Stimulated activated CD4-positive, alpha-beta T cell treated with anti-CD3 and anti-CD28 coated beads, Interleukin-1b, Interleukin-23, amount 100 ng/mL, for 4 hours (primary cell): ENCODE measurements around the gene LBP.
"Not testable (repeated sequence)": the region's sequence is repeated elsewhere in the genome, so short reads cannot be mapped to it uniquely, and the experiment has no call there.

Experiments used
- DNase-seq, 2 donors: peaks; one replicate each; pipeline ENCODE4 v3.0.0-alpha.2; 2020; ENCODE audit warnings: low read depth in 2 of 2

LBP gene

GRCh38 chr20:38350879-38351775, 4.8 kb downstream of the LBP start:
- no peak for DNase-seq

GRCh38 chr20:38353316-38353715, 7.0 kb downstream of the LBP start:
- no peak for DNase-seq

GRCh38 chr20:38354227-38354626, 7.9 kb downstream of the LBP start:
- no peak for DNase-seq

GRCh38 chr20:38355161-38356012, 9.1 kb downstream of the LBP start:
- no peak for DNase-seq

- no peak for DNase-seq
Measured at GRCh38 chr20:38357653-38358207, 11.4 kb downstream of the LBP start.

GRCh38 chr20:38358556-38358955, 12.3 kb downstream of the LBP start:
- DNase-seq: no peak

GRCh38 chr20:38363004-38363747, 16.9 kb downstream of the LBP start:
- no peak for DNase-seq

- no peak for DNase-seq
Measured at GRCh38 chr20:38369389-38369788, 23.1 kb downstream of the LBP start.

GRCh38 chr20:38372806-38373205, 26.5 kb downstream of the LBP start:
- DNase-seq: no peak

GRCh38 chr20:38373231-38373867, 27.1 kb downstream of the LBP start:
- no peak for DNase-seq

- no peak for DNase-seq
Measured at GRCh38 chr20:38373898-38374297, 27.6 kb downstream of the LBP start.

GRCh38 chr20:38377039-38377685, 30.9 kb downstream of the LBP start:
- DNase-seq: no peak

GRCh38 chr20:38377838-38378237, 31.6 kb downstream of the LBP start:
- not testable (repeated sequence) for DNase-seq

GRCh38 chr20:38383147-38383546, 36.9 kb downstream of the LBP start:
- DNase-seq: no peak

- no peak for DNase-seq
Measured at GRCh38 chr20:38386004-38386403, 39.7 kb downstream of the LBP start.

GRCh38 chr20:38386851-38387250, 40.6 kb downstream of the LBP start:
- no peak for DNase-seq

- DNase-seq: no peak
Measured at GRCh38 chr20:38387953-38388352, 41.7 kb downstream of the LBP start.

- no peak for DNase-seq
Measured at GRCh38 chr20:38392356-38392755, 46.1 kb downstream of the LBP start.

GRCh38 chr20:38393259-38393658, 47.0 kb downstream of the LBP start:
- DNase-seq: no peak

- no peak for DNase-seq
Measured at GRCh38 chr20:38395165-38395564, 48.9 kb downstream of the LBP start.
